BE2C (cell line): ENCODE measurements around the gene KRT8.

Source experiments
- DNase-seq: peaks from one replicate; pipeline ENCODE4 v3.0.0-alpha.2; 2020
- H3K27me3 ChIP-seq: fragments of 250-450 bp; sonication (Bioruptor Pico); 2 replicates; pipeline ENCODE4 v1.5.1; 2020; ENCODE audit warnings: mild to moderate bottlenecking
- H3K36me3 ChIP-seq: fragments of 250-450 bp; sonication (Bioruptor Pico); 2 replicates; pipeline ENCODE4 v1.5.1; 2020; ENCODE audit warnings: mild to moderate bottlenecking
- H3K4me1 ChIP-seq: fragments of 250-450 bp; sonication (Bioruptor Pico); 2 replicates; pipeline ENCODE4 v1.5.1; 2020
- H3K4me3 ChIP-seq: 2 replicates; pipeline ENCODE4 v1.5.1; 2011; ENCODE audit warnings: low read depth, low read length
- H3K9me3 ChIP-seq: fragments of 250-450 bp; sonication (Bioruptor Pico); 2 replicates; pipeline ENCODE4 v1.5.1; 2020
- TF ChIP-seq, protein P1 (sequence below): IDR thresholded peaks from 2 replicates; pipeline ENCODE4 v1.5.1; 2012; ENCODE audit warnings: mild to moderate bottlenecking, low read depth, low read length

The KRT8 gene

DNA sequence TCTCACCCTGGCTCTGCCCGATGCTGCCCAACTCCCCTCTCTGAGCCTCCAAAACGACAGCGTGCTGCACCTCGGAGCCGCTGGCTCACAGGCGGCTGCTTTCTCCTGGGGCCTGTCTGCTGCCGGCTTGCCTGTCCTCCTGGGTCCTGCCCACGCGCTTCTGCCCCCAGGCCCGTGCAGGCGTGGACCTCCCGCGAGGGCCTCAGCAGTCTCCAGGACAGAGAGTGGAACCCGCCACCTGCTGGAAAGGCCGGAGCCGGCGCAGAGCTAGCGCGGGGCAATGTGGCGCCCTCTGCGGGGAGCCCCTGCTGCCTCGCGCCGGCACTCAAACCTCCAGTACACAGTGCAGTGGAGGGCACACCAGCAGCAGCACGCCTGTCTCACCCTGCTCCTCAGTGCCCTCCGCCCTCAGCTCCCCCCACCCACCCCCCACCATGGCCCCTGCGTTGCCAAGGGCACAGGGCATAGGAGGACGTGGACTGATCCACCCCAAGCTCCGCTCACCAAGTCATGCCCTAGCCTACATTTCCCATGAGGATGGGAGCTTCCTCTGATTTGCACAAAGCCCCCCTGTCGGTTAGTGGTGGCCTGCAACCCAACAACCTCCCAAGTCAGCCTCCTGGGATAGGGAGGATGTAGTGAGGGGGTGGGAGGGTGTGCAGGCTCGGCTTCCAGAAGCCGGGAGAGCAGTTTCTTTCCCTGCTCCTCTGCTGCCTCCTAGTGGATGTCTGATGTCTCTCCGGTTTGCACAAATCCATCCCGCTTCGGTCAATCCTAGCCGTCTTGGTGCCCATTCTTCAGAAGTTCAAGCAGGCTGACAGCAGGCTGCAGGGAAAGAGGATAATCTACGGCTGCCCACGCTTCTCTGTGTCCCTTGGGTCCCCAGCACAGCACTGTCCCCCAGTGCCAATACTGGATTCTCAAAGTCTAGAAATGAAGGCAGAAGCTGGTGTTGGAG is 25.2 kb downstream of the KRT8 start:
- Histone ChIP-seq H3K27me3 (peaks cover 3% of the 10 kb centered on the region), H3K36me3 (no peaks in the 10 kb centered on the region), H3K4me3 (peak overlapping the region; percentile 22), H3K9me3 (no peaks in the 10 kb centered on the region), H3K4me1 (peaks cover under 1% of the 10 kb centered on the region; the same call in 1 of the 2 replicates)
- TF ChIP-seq, protein P1, sequence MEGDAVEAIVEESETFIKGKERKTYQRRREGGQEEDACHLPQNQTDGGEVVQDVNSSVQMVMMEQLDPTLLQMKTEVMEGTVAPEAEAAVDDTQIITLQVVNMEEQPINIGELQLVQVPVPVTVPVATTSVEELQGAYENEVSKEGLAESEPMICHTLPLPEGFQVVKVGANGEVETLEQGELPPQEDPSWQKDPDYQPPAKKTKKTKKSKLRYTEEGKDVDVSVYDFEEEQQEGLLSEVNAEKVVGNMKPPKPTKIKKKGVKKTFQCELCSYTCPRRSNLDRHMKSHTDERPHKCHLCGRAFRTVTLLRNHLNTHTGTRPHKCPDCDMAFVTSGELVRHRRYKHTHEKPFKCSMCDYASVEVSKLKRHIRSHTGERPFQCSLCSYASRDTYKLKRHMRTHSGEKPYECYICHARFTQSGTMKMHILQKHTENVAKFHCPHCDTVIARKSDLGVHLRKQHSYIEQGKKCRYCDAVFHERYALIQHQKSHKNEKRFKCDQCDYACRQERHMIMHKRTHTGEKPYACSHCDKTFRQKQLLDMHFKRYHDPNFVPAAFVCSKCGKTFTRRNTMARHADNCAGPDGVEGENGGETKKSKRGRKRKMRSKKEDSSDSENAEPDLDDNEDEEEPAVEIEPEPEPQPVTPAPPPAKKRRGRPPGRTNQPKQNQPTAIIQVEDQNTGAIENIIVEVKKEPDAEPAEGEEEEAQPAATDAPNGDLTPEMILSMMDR = peak; percentile 93
- DNase-seq = peak; percentile 91

DNA sequence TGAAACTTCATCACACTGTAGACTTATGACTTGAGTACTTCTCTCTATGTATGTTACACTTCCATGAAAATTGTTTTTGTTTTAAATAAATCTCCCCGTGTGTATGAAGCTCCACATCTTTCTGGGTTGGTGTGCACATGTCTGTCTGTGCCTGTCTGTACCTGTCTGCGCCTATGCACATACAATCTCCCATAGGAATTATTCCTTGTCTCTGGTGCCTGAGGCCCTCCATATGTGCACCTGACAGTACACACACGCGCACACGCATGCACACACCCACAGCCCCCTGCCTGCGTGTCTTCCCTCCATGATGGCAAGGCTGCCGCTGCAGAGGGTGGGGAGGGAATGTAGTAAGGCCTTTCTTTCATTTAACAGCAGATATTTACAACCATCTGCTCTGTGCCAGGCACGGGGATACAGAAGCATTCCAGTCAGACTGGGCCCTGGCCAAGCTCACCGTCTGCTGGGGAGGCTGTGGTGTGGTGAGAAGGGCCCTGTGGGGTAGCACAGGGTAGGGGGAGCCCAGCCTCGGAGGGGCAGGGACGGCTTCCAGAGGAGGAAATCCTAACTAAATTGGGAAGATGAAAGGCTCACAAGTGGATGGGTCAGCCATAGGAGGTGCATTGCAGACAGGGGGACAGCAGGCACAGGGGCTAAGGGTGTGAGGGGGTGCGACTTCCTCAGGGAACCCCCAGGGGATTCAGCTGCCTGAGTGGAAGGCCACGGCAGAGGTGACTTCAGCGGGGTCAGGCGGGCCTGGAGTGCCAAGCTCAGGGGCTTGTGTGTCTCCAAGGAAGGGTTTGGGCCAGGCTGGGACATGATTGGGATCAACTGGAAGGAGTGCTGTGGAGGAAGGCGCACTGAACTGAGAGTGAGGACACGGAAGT is 26.1 kb downstream of the KRT8 start:
- no peaks in the 10 kb centered on the region for H3K36me3 ChIP-seq
- peaks cover 4% of the 10 kb centered on the region; the same call in 1 of the 2 replicates for H3K4me1 ChIP-seq
- TF ChIP-seq, protein P1 = no peak
- H3K9me3 ChIP-seq = no peaks in the 10 kb centered on the region
- peaks cover 3% of the 10 kb centered on the region for H3K27me3 ChIP-seq
- H3K4me3 ChIP-seq = peak overlapping the region; percentile 22
- DNase-seq = no peak

DNA sequence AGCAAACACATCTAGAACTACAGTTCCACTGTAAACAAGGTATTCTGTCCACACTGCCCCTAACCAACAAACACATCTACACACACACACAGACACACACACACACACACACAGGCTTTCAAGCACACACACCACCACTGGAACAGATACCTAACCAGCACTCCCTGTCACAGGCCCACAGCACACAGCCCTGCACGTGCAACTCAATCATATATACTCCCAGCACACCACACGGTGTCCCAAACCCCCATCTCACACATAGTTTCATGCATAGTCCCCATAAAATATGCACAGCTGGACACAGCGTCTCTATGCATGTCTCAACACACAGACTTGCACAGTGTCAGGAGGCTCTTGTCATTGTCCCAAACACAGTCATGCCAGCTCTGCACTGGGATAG is 27.6 kb downstream of the KRT8 start:
- peaks cover 3% of the 10 kb centered on the region for H3K27me3 ChIP-seq
- H3K4me3 ChIP-seq = no peak overlapping the region
- peaks cover 4% of the 10 kb centered on the region; the same call in 1 of the 2 replicates for H3K4me1 ChIP-seq
- TF ChIP-seq, protein P1 = no peak
- no peaks in the 10 kb centered on the region for H3K36me3 ChIP-seq
- H3K9me3 ChIP-seq = no peaks in the 10 kb centered on the region
- no peak for DNase-seq

DNA sequence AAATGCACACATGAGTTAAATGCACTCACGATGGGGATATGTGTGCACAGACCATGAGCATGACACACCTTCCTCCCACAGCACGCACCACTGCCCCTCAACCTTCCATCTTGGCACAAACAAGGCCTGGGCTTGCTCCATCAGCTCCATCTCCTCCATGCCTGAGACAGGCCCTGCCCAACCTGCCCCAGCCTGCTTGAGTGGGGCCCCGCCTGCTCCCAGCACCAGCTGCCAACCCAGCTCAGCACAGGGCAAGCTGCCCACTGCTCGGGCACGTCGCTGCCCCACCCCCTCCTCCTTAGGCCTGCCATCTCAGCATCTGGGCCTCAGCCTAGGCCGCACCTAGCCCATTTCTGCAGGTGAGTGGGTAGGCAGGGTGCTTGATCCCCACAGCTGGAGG is 28.5 kb downstream of the KRT8 start:
- TF ChIP-seq, protein P1 = no peak
- DNase-seq = no peak

DNA sequence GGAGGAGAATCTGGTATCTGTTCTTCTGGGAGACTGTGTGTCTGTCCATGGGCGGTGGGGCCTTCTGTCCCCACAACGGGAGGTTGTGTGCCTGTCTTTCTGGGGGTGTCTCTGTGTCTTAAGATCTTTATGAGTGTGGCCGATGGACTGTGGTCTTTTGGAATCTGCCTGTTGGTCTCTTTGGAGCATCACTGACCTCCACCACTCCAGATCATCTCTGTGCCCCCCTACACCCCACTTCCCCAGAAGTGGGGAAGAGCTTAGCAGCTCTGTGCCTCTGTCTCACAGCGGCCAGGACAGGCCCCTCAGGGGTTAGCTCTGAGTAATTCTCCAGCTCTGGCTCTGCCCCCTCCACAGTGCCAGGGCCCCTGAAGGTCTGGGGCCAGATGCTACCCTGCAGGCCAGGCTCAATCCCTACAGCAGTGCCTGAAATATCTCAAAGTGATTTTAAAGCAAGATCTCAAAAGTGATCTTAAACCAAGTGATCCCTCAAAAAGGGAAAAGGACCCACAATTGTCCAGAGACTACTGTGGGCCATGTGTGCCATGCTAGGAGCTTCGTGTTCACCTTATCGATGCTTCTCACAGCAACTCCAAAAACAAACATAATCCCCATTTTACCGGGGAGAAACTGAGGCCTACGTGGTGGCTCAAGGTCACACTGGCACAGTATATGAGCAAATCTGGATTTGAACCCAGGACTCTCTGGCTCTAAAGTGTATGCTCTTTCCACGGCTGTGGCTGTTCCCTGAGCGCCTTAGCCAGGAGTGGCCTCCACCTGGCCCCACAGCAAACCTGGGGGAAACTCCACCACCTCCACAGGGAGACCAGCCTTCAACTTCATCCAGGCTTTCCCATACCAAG is 30.1 kb downstream of the KRT8 start:
- TF ChIP-seq, protein P1 = no peak
- DNase-seq = no peak
- H3K4me3 ChIP-seq = peak overlapping the region; percentile 40
- peaks cover 4% of the 10 kb centered on the region; the same call in 1 of the 2 replicates for H3K4me1 ChIP-seq
- no peaks in the 10 kb centered on the region for H3K27me3 ChIP-seq
- no peaks in the 10 kb centered on the region for H3K9me3 ChIP-seq
- H3K36me3 ChIP-seq = no peaks in the 10 kb centered on the region

More for the DNA sequence above, 28.5 kb downstream of the KRT8 start:
- Histone ChIP-seq H3K4me1 (peaks cover 4% of the 10 kb centered on the region; the same call in 1 of the 2 replicates), H3K4me3 (no peak overlapping the region), H3K9me3 (no peaks in the 10 kb centered on the region), H3K36me3 (no peaks in the 10 kb centered on the region), H3K27me3 (peaks cover 3% of the 10 kb centered on the region)
